ENCODE measurements around the gene MDK.
A peak's percentile ranks its signal among the peaks of the same experiment; 100 is the strongest.

MDK gene, protein sequence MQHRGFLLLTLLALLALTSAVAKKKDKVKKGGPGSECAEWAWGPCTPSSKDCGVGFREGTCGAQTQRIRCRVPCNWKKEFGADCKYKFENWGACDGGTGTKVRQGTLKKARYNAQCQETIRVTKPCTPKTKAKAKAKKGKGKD

DNA sequence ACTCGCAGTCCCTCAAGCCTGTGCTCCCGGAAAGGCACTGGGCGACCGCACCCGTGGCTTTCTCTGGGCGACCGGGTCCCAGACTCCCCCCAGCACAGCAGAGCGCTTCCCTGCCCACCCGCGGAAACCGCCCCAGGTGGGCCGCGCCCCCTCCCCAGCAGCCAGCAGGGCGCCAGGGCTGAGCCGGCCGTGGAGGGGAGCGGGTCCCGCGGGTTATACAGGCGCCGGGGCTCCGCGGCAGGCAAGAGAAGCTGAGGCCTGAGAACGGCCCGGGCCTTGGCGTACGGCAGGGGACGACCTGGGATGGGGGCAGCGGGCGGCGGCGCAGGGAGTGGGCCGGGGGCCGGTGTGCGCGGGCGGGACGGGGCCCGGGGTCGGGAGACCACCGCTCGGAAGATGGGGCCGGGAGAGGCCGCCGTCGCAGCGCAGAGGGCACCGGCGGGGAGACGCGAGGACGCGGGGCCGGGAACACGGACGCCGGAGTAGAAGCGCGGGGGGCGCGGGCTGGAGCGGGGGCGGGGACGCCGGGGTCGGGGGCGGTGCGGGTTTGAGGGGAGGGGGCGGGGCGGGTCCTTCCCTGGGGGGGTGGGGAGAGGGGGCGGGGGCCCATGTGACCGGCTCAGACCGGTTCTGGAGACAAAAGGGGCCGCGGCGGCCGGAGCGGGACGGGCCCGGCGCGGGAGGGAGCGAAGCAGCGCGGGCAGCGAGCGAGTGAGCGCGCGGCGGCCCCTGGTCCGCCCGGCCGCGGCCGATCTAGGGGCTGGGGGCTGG lies at the start of gene MDK:
MDK (plus strand) TSS at position 622 of the 771 bp plus-strand sequence. CDS start 389 bp downstream, outside the sequence.
- Histone ChIP-seq H3K36me3 (ENCODE audit: insufficient read depth, low read length) (peaks cover 4% of the 10 kb centered on the region), H3K4me1 (ENCODE audit: insufficient read depth, low read length) (peaks cover 17% of the 10 kb centered on the region), H3K9ac (ENCODE audit: low read depth, low read length) (peak within 1 kb of the TSS; percentile 91), H3K9me3 (ENCODE audit: control insufficient read depth, insufficient read depth, low read length) (no peaks in the 10 kb centered on the region)

DNA sequence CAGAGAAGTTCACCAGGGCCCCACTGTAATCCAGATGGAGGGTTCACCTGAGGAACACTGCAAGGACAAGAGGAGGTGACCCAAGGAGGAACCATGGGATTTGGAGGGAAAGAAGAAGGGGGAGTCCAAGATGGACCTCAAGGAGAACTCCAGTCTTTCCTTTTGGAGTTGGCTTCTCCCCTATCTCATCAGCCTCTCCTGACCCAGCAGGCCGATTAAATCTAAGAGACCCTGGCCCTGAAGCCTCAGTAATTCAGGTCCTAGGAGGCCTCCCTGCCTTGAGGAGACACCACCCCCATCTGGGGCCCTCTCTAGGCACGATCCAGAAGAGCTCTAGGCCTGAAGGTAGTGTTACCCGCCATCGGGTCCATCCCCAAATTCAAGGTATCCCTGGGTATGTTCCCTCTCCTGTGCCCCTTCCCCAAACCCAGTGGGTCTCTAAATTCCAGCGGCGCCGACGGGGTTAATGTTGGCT lies 49.3 kb upstream of the MDK start:
- Histone ChIP-seq H3K4me1 (ENCODE audit: insufficient read depth, low read length) (peaks cover 36% of the 10 kb centered on the region), H3K9ac (ENCODE audit: low read depth, low read length) (peak overlapping the region; percentile 63; the same call in 1 of the 2 replicates), H3K36me3 (ENCODE audit: insufficient read depth, low read length) (no peaks in the 10 kb centered on the region), H3K9me3 (ENCODE audit: control insufficient read depth, insufficient read depth, low read length) (no peaks in the 10 kb centered on the region)

DNA sequence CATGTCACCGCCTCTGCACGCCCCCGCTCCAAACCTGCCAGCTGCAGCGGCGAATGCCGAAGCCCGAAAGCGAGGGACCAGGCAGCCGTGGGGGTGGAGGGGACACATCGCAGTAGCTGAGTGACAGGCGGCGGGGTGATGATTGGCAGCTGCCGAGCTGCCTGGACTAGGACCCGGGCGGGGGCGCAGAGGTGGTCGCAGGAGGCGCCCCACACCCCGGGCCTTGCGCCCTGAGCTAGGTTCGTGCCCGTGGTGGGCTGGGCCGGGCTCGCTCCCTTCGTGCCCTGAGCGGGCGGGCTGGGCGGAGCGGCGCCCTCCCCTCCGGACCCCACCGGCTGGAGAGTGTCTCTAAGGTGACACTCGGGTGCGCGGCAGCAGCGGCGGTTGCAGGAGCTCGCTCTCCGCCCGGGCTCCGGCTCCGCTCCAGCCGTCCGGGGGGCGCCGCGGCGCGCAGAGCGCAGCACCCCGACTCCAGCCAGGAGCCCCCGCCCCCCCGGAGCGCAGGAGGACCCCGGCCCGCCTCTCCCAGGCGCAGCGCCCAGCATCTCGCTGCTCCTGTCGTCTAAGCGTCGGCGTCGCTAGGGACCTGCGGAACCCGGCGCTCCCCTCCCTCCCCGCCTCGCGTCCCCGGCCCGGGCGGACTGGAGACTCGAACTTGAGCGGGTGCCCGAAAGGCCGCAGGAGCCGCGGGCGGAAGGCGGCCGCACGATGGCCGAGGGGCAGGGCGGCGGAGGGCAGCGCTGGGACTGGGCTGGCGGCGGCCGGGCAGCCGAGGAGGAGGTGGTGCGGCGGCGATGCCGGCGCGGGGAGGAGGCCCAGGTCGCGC lies 48.7 kb upstream of the MDK start:
- no peaks in the 10 kb centered on the region for H3K9me3 ChIP-seq (ENCODE audit: control insufficient read depth, insufficient read depth, low read length)
- H3K4me1 ChIP-seq (ENCODE audit: insufficient read depth, low read length), result peaks cover 39% of the 10 kb centered on the region
- H3K9ac ChIP-seq (ENCODE audit: low read depth, low read length), result peak overlapping the region; percentile 63; the same call in 1 of the 2 replicates
- no peaks in the 10 kb centered on the region for H3K36me3 ChIP-seq (ENCODE audit: insufficient read depth, low read length)

DNA sequence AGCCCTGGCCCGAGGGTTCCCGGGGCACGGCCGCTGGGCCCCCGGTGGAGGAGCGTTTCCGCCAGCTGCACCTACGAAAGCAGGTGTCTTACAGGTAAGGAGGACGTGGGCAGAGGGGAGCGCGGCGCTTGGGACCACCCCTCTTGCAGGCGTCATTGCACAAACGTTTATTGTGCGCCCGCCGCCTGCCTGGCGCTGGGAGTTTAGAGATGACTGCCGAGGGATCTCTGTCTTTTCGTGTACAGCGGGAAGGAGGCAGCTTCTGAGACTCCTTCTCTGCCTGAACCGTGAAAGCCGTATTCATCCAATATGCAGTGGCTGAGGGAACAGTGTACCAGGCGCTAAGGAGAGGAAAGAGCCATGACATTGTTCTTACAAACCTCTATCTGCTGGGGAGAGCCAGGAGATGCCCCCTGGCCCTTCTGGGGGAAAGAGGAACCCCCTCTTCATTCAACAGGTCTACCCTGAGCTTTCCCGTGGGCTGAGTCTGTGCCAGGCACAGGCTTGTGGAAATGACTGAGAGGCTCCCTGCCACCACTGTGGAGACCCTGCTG lies 48.0 kb upstream of the MDK start:
- Histone ChIP-seq H3K9ac (ENCODE audit: low read depth, low read length) (peak overlapping the region; percentile 63; the same call in 1 of the 2 replicates), H3K9me3 (ENCODE audit: control insufficient read depth, insufficient read depth, low read length) (no peaks in the 10 kb centered on the region), H3K4me1 (ENCODE audit: insufficient read depth, low read length) (peaks cover 44% of the 10 kb centered on the region), H3K36me3 (ENCODE audit: insufficient read depth, low read length) (no peaks in the 10 kb centered on the region)

DNA sequence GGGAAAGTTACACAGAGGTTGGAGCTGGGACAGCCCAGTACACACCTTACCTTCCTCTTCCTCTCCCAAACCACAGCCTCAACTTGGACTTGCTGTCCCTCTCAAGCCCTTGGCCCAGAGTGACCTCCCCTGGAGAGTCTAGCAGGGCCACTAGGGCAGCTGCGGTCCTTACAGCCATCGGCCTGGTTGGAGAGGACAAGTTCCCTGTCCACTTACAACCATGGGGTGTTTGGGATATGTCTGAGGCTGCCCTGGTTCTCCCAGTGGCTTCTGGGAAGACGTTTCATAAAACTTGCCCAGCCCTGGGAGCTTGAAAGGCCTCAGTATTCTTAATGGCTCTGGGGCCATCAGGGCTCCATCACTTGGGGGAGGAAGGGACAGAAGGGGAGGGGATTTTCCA lies 47.3 kb upstream of the MDK start:
- Histone ChIP-seq H3K9me3 (ENCODE audit: control insufficient read depth, insufficient read depth, low read length) (no peaks in the 10 kb centered on the region), H3K9ac (ENCODE audit: low read depth, low read length) (no peak overlapping the region), H3K4me1 (ENCODE audit: insufficient read depth, low read length) (peaks cover 47% of the 10 kb centered on the region), H3K36me3 (ENCODE audit: insufficient read depth, low read length) (no peaks in the 10 kb centered on the region)

DNA sequence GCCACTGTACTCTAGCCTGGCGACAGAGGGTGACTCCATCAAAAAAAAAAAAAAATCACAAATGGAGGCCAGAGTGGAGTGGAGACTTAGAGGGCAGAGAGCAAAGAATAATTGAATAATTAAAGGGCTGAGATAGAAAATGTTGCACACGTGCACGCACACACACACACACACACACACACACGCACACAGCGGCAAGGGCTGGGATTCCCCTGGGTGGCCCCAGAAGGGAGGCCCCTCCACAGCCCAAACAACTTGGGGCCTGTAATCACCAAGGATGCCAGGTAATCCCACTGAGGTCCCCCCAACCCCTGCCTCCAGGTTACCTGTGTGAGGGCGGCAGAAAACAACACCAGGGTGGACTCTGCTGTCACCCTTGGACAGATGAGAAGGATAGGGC lies 46.2 kb upstream of the MDK start:
- peaks cover 52% of the 10 kb centered on the region for H3K4me1 ChIP-seq (ENCODE audit: insufficient read depth, low read length)

DNA sequence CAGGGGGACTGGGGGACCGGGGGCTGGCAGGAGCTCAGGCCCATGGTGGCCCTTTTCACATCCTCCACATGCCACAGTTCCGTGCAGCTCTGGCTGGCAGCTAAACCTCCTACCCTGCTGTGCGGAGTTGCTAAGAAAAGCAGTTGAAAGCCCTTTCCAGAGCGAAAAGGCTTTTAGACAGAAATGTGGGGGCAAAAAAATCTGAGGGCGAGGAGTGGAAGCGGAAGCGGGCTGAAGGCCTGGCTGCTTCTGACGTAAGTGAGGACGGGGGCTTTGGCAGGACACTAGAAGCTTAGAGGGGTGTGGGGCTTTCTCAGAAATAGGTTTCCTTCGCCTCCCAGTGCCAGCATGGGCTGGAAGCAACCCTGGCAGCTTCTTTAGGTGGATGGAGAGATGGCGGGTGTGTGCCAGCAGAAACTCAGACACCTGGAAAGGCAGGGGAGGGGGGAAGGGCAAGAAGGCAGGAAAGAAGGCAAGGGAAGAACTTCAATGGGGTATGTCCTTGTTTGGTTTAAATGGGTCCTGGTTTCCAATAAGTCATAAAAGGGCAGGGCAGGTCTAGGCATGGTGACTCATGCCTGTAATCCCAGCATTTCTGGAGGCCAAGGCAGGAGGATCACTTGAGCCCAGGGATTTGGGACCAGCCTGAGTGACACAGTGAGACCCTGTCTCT lies 45.4 kb upstream of the MDK start:
- Histone ChIP-seq H3K36me3 (ENCODE audit: insufficient read depth, low read length) (no peaks in the 10 kb centered on the region), H3K4me1 (ENCODE audit: insufficient read depth, low read length) (peaks cover 51% of the 10 kb centered on the region), H3K9ac (ENCODE audit: low read depth, low read length) (no peak overlapping the region), H3K9me3 (ENCODE audit: control insufficient read depth, insufficient read depth, low read length) (no peaks in the 10 kb centered on the region)

More for the DNA sequence above, 46.2 kb upstream of the MDK start:
- no peak overlapping the region for H3K9ac ChIP-seq (ENCODE audit: low read depth, low read length)
- no peaks in the 10 kb centered on the region for H3K36me3 ChIP-seq (ENCODE audit: insufficient read depth, low read length)
- no peaks in the 10 kb centered on the region for H3K9me3 ChIP-seq (ENCODE audit: control insufficient read depth, insufficient read depth, low read length)

DNA sequence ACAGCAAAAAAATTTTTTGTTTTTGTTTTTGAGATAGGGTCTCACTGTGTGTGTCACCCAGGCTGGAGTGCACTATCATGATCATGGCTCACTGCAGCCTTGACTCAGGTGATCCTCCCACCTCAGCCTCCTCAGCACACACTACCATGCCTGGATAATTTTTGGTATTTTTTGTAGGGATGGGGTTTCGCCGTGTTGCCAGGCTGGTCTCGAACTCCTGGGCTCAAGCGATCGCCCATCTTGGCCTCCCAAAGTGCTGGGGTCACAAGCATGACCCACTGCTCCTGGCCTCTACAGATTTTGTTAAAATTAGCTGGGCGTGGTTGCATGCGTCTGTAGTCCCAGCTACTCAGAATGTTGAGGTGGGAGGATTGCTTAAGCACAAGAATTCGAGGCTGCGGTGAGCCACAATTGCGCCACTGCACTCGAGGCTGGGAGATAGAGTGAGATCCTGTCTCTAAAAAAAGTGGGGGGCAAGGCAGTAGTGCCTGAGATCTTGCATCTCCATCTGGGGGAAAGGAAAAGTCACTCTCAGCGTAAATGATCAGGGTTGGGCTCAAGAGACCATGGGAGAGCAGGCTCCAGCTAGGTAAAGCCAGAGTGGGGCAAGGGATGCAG lies 44.8 kb upstream of the MDK start:
- Histone ChIP-seq H3K4me1 (ENCODE audit: insufficient read depth, low read length) (peaks cover 51% of the 10 kb centered on the region), H3K36me3 (ENCODE audit: insufficient read depth, low read length) (no peaks in the 10 kb centered on the region), H3K9me3 (ENCODE audit: control insufficient read depth, insufficient read depth, low read length) (no peaks in the 10 kb centered on the region), H3K9ac (ENCODE audit: low read depth, low read length) (no peak overlapping the region)

DNA sequence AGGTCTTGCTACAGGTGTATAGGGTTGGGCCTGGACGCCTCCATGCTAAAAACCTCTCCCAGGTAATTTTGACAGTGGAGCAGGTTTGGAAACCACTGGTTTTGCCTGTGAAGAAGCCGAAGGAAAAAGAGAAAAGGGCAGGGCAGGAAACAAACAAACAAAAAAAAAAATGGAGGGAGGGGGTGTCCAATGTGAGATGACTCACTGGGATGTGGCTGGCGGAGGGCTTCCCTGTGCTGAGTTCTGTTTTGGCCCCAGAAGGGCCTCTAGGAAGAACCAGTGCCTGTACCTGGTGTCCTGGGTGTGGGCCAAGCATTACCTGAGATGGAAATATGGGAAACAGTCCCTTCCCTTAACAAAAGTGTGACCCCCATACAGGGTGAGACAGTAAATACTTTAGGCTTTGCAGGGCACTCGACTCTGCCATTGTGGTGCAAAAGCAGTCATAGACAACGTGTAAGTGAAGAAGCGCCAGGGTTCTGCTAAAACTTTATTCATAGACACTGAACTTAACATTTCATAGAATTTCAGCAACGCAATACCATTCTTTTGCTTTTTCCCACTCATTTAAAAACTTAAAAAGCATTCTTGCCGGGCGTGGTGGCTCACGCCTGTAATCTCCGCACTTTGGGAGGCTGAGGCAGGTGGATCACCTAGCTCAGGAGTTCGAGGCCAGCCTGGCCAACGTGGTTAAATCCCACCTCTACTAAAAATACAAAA lies 43.7 kb upstream of the MDK start:
- Histone ChIP-seq H3K9me3 (ENCODE audit: control insufficient read depth, insufficient read depth, low read length) (no peaks in the 10 kb centered on the region), H3K4me1 (ENCODE audit: insufficient read depth, low read length) (peaks cover 60% of the 10 kb centered on the region), H3K36me3 (ENCODE audit: insufficient read depth, low read length) (no peaks in the 10 kb centered on the region), H3K9ac (ENCODE audit: low read depth, low read length) (no peak overlapping the region)

DNA sequence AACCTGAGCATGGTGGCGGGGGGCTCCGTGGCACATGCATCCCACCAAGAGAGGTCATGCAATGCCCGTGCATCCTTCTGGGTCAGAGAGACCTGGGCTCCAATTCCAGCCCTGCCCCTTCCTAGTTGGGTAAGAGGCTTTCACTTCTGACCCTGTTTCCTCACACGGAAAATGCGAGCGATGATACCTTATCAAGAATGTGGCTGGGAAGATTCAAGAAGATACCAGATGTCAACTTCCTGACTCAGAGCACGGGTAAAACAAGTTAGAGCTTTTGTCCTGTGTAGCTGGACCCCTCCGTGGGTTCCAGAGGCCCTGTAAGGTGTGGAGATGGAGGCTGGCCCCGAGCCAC lies 42.9 kb upstream of the MDK start:
- peaks cover 66% of the 10 kb centered on the region for H3K4me1 ChIP-seq (ENCODE audit: insufficient read depth, low read length)
- H3K9ac ChIP-seq (ENCODE audit: low read depth, low read length), result peak overlapping the region; percentile 32; the same call in 1 of the 2 replicates
- no peaks in the 10 kb centered on the region for H3K9me3 ChIP-seq (ENCODE audit: control insufficient read depth, insufficient read depth, low read length)
- no peaks in the 10 kb centered on the region for H3K36me3 ChIP-seq (ENCODE audit: insufficient read depth, low read length)

DNA sequence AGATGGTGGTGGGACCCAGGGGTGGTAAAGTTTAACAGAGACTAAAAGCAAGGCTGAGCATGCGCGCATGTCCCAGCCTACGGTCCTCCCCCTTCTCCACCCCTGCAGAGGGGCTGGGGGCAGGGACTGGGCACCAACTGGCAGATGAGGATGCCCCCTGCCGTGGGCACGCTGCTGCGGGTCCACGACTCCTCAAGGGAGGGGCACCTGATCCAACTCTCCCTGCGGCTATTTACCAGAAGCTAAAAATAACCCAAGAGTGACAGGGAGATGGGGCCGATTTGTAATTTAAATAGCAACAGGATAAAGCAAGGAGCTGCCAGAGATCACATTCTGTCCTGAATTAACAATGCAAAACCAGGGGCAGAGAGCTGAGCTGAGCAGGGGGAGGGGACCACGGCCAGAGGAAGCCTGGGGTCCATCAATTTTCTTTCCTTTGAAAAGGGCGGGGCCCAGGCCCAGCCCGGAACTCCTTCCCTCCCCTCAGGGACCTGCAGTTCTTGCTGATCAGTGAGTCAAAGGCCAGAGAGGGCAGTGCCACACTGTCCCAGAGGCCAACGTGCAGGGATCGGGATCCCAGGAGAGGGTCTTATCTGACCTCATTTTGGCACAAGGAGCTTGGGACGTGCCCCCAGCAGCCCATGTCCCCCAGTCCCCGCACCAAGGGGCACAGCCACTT lies 42.3 kb upstream of the MDK start:
- H3K36me3 ChIP-seq (ENCODE audit: insufficient read depth, low read length), result no peaks in the 10 kb centered on the region
- H3K4me1 ChIP-seq (ENCODE audit: insufficient read depth, low read length), result peaks cover 67% of the 10 kb centered on the region
- peak overlapping the region; percentile 32; the same call in 1 of the 2 replicates for H3K9ac ChIP-seq (ENCODE audit: low read depth, low read length)

DNA sequence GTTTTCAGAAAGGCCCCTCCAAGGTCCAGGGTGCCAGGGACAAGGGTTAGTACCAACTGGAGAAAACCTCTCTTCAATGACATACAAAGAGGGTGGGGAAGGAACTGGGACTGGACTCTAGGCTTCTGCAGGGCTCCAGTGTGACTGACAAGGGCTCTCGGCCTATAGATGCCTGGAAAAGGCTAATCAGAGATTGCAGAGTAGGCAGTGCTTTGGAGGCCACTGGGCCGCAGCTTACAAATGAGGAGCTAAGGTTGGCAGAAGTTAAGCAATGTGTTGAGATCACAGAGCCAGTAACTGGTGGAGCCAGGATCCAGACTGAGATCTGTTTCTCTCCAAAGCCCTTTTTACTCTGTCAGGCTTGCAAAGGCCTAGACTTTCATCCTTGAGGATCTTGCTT lies 41.7 kb upstream of the MDK start:
- Histone ChIP-seq H3K9ac (ENCODE audit: low read depth, low read length) (no peak overlapping the region), H3K36me3 (ENCODE audit: insufficient read depth, low read length) (no peaks in the 10 kb centered on the region), H3K9me3 (ENCODE audit: control insufficient read depth, insufficient read depth, low read length) (no peaks in the 10 kb centered on the region), H3K4me1 (ENCODE audit: insufficient read depth, low read length) (peaks cover 70% of the 10 kb centered on the region)

More for the DNA sequence above, 42.3 kb upstream of the MDK start:
- no peaks in the 10 kb centered on the region for H3K9me3 ChIP-seq (ENCODE audit: control insufficient read depth, insufficient read depth, low read length)

DNA sequence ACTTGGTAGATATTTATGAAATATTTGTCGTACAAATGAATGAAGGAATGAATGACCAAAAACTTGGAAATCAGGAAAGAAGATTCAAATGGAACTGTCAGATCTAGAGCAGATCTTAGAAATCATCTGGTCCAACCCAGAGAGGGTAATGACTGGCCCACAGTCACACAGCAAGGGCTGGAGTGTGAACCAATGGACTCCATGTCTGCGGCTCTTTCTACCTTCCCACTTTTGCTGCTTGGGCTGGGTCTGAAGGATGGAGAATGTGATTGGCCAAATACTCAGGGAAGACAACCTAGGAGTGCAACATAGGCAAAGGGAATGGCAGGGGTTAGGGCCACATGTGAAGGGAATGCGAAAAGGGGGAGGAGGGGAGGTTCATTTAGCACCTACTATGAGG lies 40.0 kb upstream of the MDK start:
- peaks cover 73% of the 10 kb centered on the region for H3K4me1 ChIP-seq (ENCODE audit: insufficient read depth, low read length)
- H3K9ac ChIP-seq (ENCODE audit: low read depth, low read length), result no peak overlapping the region
- H3K9me3 ChIP-seq (ENCODE audit: control insufficient read depth, insufficient read depth, low read length), result no peaks in the 10 kb centered on the region
- H3K36me3 ChIP-seq (ENCODE audit: insufficient read depth, low read length), result no peaks in the 10 kb centered on the region

Data from ES-I3 (cell line).